NCI-H2196 treated with DMSO at 0.1 percent for 48 hours (cell line): ENCODE data around the gene KISS1.
A peak's percentile ranks its signal among the peaks of the same experiment; 100 is the strongest.

Source experiments
- DNase-seq: peaks from one replicate; lab custom pipeline; 2025; ENCODE audit not compliant: unreplicated experiment; lab: John Stamatoyannopoulos, UW

KISS1 gene

GRCh38 chr1:204161609-204162493 is 34.4 kb downstream of the KISS1 start:
- no peak for DNase-seq

GRCh38 chr1:204157962-204158361 is 38.3 kb downstream of the KISS1 start:
- no peak for DNase-seq

GRCh38 chr1:204155881-204156280 is 40.4 kb downstream of the KISS1 start:
- no peak for DNase-seq

GRCh38 chr1:204154568-204155255 is 41.6 kb downstream of the KISS1 start:
- DNase-seq = no peak

GRCh38 chr1:204153667-204154066 is 42.6 kb downstream of the KISS1 start:
- no peak for DNase-seq

GRCh38 chr1:204152310-204153044 is 43.8 kb downstream of the KISS1 start:
- DNase-seq = no peak

GRCh38 chr1:204151552-204152309 is 44.6 kb downstream of the KISS1 start, which contains the start of gene ETNK2:
Gene ETNK2, minus strand, starts transcription at chr1:204152044. Its CDS starts 192 bp downstream, at chr1:204151852.
- DNase-seq = peak; percentile 52

DNA sequence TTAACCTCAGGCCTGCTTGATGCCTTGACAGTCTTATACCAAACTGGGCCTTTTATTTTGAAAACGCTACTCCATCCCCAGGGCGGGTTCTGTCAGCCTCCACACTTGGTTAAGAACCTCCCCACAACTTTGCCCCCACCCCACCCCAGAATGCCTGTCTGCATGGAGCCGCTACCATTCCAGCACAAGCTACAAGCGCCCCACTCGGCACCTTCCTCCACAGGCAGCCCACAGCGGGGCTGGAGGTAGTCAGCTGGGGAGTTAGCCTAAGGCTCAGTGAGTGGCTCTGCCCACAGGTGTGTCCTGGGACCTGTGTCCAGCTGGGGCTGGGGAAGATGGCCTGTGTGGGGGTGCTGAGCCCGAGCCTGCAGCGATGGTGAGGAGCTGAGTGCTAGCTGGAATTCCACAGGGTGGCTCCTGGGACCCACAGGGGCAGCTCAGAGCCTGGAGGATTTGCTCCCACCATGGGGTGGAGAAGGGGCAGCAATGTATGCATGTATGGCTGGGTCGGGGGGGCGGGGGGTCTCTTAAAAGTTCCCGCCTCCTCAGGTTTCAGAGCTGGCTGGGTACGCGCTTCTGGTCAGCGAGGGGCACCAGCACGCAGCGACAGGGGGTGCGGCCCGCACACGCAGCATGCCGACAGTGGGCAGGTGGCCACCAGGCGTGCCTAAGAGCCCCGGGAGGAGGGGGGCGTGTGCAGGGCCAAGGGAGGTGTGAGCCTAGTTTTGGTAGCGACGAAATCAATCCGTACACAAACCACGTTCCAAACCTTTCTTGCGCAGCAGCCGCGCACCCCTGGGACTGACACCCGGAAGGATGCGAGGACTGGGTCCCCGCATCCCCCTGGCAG is 45.4 kb downstream of the KISS1 start:
- no peak for DNase-seq

- no peak for DNase-seq
Observed at GRCh38 chr1:204149635-204150565, 46.4 kb downstream of the KISS1 start.

DNA sequence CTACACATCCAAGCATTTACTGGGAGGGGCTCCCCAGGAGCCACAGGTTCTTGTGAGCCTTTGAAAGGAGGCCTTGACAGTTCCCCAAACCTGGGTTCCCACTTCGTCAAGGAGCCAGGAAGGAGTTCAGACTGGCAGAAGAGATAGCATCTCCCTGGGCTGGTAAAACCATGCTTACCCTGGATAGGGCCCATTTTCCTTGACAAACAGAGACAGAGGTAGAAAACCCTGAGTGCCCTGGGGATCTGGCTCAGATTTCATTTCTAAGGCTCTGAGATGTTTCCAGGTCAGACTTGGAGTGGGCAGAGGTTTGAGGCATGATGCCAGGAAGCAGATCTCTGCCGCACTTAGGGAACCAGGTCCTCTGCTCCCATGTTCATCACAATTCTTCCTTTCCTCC is 47.2 kb downstream of the KISS1 start:
- DNase-seq = no peak

- DNase-seq = no peak
Observed at GRCh38 chr1:204147406-204148383, 48.6 kb downstream of the KISS1 start.

DNA sequence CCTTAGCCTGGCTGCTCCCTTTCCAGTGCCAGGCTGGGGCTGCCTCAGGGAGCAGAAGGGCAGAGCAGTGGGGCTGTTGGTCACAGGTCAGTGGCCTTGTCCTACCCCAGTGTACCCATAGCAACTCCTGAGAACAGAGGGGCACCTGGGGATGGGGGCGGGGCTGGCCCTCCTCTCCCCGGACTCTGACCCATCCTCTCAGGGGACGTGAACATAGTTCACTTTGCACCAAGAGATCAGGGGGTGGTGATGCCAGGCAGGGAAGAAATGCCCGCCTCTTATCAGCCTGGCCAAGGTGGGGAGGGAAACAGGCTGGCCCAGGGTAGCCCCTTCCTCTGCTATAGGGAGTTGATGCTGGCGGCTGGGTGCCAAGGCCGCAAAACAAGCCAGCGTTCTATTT is 49.3 kb downstream of the KISS1 start:
- no peak for DNase-seq

DNA sequence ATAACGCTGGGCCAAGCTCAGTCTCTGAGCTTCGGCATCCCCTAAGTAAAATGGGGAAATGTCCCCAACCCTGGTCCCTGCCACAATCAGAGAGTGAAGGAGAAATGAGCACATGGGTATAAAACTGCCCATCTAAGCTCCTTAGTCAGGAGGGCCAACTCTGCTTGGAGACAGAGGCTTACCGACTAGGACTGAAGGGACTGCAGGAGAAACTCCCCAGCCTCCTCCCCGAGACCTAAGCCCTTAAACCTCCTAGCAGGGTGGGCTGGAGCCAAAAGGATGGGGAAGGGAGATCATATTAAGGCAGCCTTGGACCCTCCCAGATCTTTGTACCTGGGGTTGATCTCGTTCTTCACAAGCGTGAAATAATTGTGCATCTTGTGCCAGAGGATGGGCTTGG is 50.0 kb downstream of the KISS1 start:
- no peak for DNase-seq

DNA sequence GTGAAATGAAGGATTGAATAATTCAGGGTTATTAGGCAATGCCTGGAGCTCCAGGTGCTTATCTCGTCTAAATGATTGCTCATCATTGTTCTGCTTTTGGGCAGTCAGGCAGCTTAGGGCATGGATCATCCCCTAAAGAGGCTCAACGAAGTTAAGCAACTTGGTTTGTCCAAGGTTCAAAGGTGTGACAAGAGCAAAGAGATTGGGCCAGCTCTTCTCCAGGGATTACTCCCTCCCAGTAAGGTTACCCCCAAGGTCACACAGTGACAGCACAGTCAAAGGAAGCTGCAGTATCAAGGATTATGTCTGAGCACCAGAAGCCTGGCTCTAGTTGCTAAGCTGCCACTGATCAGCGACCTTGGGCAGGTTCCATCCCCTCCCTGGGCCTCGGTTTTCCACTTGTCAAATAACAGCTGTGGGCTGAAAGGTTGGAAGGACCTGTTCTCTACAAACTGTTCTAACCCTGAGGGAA is 51.2 kb downstream of the KISS1 start:
- no peak for DNase-seq

- no peak for DNase-seq
Observed at GRCh38 chr1:204143276-204144041, 52.8 kb downstream of the KISS1 start.

DNA sequence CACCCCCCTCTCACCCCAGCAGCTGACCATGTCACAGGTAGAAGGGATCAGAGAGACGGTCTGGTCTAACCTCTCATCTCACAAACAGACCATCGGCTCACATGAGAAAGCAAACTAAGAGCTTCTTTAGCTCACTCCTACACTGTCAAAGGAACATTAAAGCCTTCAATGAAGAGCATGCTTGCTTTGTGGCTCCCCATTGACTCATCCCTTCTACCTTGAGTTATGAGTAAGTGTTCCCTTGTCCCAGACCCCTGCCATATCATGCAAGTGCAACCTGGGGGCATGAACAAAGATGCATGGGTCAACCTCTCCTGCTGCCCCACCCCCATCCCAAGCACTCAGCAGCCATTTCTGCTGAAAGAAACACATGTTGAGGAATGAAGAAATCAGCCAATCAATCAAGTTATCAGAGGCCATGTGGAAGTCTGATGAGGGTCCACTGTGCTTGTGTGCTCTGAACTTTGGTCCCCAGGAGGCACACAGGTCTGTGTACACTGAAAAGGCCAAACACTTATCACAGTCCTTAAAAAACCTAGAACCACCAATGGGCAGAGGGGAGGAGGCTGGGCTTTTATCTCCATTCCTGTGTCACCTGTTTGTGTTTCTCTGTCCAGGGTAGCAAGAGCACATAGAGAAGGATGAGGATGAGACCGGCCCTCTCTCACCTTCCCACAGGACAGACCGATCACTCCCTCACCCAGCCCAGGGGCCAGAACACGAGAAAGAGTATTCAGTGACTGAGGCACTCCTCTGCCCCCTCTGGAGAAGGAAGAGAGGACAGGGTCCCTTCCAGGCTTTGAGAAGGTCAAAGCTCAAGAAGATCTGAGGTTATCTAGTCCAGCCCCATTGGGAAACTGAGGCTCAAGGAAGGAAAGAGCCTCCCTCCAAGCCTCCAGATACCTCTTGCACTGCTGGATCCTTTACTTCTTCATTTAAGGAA is 54.0 kb downstream of the KISS1 start:
- DNase-seq = no peak
